ENCODE results near the gene PASK.

The PASK gene

DNA sequence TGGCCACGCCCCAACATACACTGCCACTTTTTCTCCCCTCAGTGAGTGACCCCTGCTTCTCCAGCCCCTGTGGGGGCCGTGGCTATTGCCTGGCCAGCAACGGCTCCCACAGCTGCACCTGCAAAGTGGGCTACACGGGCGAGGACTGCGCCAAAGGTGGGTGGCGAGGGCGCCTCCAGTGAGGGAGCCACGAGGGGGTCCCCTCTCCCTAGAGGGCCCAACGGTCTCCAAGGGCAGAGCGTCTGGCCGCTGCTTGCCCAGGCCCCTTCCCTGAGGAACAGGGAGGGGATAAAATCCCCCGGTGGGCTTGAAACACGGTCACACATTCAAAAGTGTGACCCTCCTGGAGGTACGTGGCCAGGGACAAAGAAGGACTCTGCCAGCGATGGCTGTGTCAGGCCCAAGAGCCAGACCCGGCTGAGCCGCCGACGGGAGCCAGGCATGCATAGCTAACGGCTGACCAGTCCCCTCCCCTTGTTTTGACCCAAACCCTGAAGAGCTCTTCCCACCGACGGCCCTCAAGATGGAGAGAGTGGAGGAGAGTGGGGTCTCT lies 84.4 kb downstream of the PASK start:
- no peak for DNase-seq (ENCODE audit: low spot score)

DNA sequence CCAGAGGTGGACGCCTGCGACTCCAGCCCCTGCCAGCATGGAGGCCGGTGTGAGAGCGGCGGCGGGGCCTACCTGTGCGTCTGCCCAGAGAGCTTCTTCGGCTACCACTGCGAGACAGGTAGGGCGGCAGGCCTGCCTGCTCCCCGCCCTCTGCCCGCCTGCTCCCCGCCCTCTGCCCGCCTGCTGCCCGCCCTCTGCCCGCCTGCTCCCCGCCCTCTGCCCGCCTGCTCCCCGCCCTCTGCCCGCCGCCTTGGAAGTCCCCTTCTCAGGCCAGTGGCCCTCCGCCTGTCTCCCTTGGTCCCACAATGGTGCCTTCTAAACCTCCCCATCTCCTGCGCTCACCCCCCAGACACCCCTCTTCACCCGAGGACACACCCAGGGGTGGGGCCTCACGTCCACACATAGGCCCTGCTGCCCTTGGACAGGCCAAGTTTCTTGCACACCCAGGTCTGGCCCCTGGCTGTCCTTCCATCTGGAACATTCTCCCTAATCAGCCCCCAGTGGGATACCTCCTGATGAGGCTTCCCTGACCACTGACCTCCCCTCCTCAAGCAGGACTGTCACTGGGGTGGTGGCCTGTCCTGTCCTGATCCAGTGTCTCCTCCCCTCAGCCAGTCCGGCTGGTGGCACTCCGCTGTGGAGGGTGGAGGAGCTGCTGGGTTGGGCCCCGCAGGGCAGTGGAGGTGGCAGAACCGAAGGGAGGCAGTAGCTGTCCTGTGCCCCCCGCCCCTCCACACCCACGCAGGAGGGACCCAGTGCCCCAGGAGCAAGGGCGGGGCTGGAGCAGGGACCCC lies 85.1 kb downstream of the PASK start:
- DNase-seq (ENCODE audit: low spot score) = no peak

DNA sequence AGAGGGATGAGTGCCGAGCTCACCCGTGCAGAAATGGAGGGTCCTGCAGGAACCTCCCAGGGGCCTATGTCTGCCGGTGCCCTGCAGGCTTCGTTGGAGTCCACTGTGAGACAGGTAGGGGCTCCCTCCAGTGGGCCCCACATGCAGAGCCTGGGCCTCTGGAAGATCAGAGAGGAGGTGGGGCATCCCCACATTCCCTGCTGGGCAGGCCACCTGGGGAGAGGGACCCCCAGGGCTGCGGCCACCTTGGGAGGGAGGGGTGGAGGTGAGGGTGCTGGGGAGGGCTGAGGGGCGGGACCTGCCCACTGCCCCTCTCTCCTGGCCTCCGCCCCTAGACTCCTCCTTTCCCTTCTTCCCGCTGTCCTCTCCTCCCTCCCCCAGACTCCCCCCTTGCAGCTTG lies 85.7 kb downstream of the PASK start:
- DNase-seq (ENCODE audit: low spot score) = no peak

DNA sequence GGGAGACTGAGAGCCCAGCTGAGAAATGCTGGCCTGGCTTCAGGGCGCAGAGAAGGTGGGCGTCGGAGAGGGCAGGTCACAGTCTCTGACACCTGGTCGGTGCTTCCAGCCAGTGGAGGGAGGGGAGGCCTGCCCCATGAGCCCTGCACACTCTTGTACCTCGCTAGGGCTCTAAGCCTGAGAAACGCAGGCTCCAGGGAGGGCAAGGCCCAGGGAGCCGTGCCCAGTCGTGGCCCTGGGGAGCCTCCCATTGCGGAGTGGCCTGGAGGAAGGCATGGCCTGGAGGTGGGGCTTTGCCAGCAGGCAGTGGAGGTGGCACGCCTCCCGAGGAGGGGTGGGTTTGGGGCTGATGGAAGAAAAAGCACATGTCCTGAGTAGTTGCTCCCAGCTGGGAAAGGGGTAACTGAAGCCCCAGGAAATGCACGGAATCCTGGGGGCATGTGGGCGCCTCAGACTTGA lies 86.2 kb downstream of the PASK start:
- no peak for DNase-seq (ENCODE audit: low spot score)

DNA sequence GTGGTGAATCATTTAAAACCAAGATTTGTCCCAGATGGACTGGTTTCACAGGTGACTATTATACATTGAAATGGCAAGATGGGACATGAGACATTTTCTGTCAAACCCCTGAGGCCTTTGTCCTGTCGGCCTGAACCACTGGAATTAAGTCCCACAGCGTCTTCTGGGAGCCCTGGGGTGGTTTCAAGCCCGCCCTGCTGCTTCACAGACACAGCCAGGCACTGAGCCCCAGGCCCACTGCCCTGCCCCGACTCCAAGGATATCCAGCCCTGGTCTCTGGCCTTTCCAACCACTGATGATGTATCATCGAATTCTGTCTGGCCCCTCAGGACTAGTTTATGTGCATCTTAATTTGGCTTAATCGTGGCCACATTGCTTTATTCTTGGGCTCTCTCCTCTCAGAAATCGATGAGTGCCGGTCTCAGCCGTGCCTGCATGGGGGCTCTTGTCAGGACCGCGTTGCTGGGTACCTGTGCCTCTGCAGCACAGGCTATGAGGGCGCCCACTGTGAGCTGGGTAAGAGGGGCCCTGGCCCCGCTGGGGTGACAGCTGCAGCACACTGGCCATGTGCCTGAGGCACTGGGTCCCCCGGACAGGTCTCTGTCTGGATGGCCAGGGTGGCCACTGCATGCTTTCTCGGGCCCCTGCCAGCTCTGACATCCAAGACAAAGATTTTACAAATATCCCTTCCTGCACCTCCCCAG lies 86.7 kb downstream of the PASK start:
- no peak for DNase-seq (ENCODE audit: low spot score)

DNA sequence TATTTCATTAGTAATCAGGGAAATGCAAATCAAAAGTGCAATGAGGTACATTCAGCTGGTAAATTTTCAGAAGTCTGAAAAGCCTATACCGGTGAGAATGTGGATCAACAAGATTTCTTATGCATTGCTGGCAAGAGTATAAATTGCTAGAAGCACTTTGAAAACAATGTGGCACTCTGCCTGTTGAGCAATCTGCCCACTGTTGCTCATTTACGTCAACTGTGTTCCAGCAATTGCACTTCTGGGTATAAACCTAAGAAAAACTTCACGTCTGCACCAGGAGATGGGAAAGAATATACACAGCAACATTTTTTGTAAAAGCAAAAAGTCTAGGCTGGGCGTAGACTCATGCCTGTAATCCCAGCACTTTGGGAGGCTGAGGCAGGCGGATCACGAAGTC lies 88.0 kb downstream of the PASK start:
- DNase-seq (ENCODE audit: low spot score) = no peak
